Hepatocyte (in vitro differentiated cells): ENCODE measurements around the gene AP1S3. TPM values are rescaled to one million over a fixed set of nuclear protein-coding genes. Genes with fewer than 3 reads are reported as not detected.

Experiments
- DNase-seq: peaks from one replicate; pipeline ENCODE4 v3.0.0-alpha.2; 2016; ENCODE audit warnings: low spot score
- H2AFZ ChIP-seq: fragments of 200-600 bp; sonication (generic); 2 replicates; pipeline ENCODE4 v1.6.0; 2016; ENCODE audit warnings: antibody characterized with exemption, mild to moderate bottlenecking
- H3K27ac ChIP-seq: fragments of 200-600 bp; sonication (generic); 2 replicates; pipeline ENCODE4 v1.5.1; 2016; ENCODE audit warnings: mild to moderate bottlenecking
- H3K27me3 ChIP-seq: fragments of 200-600 bp; sonication (generic); 2 replicates; pipeline ENCODE4 v1.6.1; 2016
- H3K36me3 ChIP-seq: fragments of 200-600 bp; sonication (generic); replicated peaks from 2 replicates; pipeline ENCODE4 v1.5.1; 2016; ENCODE audit warnings: low read depth; ENCODE audit not compliant: insufficient read depth
- H3K4me1 ChIP-seq: fragments of 200-600 bp; sonication (generic); 2 replicates; pipeline ENCODE4 v1.5.1; 2016; ENCODE audit warnings: mild to moderate bottlenecking, moderate library complexity; ENCODE audit not compliant: insufficient read depth
- H3K4me2 ChIP-seq: fragments of 200-600 bp; sonication (generic); 2 replicates; pipeline ENCODE4 v1.6.0; 2016
- H3K4me3 ChIP-seq: fragments of 200-600 bp; sonication (generic); 2 replicates; pipeline ENCODE4 v1.5.1; 2016; ENCODE audit warnings: mild to moderate bottlenecking
- H3K79me2 ChIP-seq: fragments of 200-600 bp; sonication (generic); 2 replicates; pipeline ENCODE4 v1.6.0; 2017; ENCODE audit warnings: mild to moderate bottlenecking
- H3K9me2 ChIP-seq: fragments of 200-600 bp; sonication (generic); replicated peaks from 2 replicates; pipeline ENCODE4 v1.6.0; 2017; ENCODE audit warnings: mild to moderate bottlenecking; ENCODE audit not compliant: insufficient read depth
- H3K9me3 ChIP-seq: fragments of 200-600 bp; sonication (generic); 2 replicates; pipeline ENCODE4 v1.5.1; 2016; ENCODE audit warnings: low read depth, mild to moderate bottlenecking
- H4K20me1 ChIP-seq: fragments of 200-600 bp; sonication (generic); 2 replicates; pipeline ENCODE4 v1.6.0; 2016; ENCODE audit warnings: mild to moderate bottlenecking; ENCODE audit not compliant: insufficient read depth, poor library complexity, severe bottlenecking
- EZH2 ChIP-seq: fragments of 200-600 bp; sonication (generic); IDR thresholded peaks from 2 replicates; pipeline ENCODE4 v1.6.1; 2016; ENCODE audit warnings: antibody characterized with exemption, mild to moderate bottlenecking, borderline replicate concordance
- EZH2phosphoT487 ChIP-seq: fragments of 200-600 bp; sonication (generic); IDR thresholded peaks from one replicate; pipeline ENCODE4 v1.6.1; 2018; ENCODE audit warnings: antibody characterized with exemption, mild to moderate bottlenecking, low read depth, moderate library complexity; ENCODE audit not compliant: unreplicated experiment, severe bottlenecking
- WGBS: methylation state at CpG from one replicate; pipeline ENCODE4 v1.1.6; 2016; ENCODE audit warnings: low lambda C conversion rate; ENCODE audit errors: missing lambda C conversion rate; 5-methylcytosine and 5-hydroxymethylcytosine counted together
- polyA plus RNA-seq: library from polyadenylated mRNA; unstranded; fragments of >200 nt; fragmentation: Nextera tagmentation; extraction: Ambion mirVana; gene quantifications from 2 replicates; pipeline ENCODE4 v1.2.1, GENCODE V29; 2016
- total RNA-seq: library from RNA; depleted of rRNA; stranded (reverse); fragments of >200 nt; gene quantifications from 2 replicates; pipeline ENCODE4 v1.2.3, GENCODE V29; 2014
- TF ChIP-seq, protein P1 (sequence below): fragments of 200-600 bp; sonication (generic); IDR thresholded peaks from 2 replicates; pipeline ENCODE4 v1.5.1; 2016; ENCODE audit warnings: antibody characterized with exemption, mild to moderate bottlenecking; ENCODE audit not compliant: poor library complexity

The AP1S3 gene
- total and polyA plus RNA-seq, 2 experiments from 2014 or later: 16.5 to 30.7 TPM

DNA sequence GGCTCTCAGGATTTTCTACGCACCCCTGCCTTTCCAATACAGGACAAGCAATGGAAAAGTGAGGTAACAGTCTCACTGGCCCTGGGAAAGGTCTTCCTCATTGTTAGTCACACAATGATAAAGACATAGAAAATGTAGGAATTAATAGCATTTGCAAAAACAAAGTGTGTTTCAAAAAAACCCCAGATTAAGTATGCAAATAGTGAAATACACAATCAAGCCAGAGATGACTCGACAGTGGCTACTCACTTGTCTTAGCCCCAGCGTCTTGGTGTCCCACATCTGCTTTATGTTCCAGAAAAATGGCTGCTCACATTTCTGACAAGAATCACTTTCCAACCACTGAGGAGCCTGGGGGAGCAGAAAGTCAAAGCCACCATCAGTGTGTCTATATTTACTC lies 47.0 kb upstream of the AP1S3 start:
- no peaks in the 10 kb centered on the region for H4K20me1 ChIP-seq
- H3K9me3 ChIP-seq: no peaks in the 10 kb centered on the region
- H3K79me2 ChIP-seq: no peaks in the 10 kb centered on the region
- H3K4me3 ChIP-seq: no peak overlapping the region
- H3K9me2 ChIP-seq: no peaks in the 10 kb centered on the region
- TF ChIP-seq, protein P1, sequence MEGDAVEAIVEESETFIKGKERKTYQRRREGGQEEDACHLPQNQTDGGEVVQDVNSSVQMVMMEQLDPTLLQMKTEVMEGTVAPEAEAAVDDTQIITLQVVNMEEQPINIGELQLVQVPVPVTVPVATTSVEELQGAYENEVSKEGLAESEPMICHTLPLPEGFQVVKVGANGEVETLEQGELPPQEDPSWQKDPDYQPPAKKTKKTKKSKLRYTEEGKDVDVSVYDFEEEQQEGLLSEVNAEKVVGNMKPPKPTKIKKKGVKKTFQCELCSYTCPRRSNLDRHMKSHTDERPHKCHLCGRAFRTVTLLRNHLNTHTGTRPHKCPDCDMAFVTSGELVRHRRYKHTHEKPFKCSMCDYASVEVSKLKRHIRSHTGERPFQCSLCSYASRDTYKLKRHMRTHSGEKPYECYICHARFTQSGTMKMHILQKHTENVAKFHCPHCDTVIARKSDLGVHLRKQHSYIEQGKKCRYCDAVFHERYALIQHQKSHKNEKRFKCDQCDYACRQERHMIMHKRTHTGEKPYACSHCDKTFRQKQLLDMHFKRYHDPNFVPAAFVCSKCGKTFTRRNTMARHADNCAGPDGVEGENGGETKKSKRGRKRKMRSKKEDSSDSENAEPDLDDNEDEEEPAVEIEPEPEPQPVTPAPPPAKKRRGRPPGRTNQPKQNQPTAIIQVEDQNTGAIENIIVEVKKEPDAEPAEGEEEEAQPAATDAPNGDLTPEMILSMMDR: no peak
- TF ChIP-seq EZH2 (no peak), EZH2phosphoT487 (no peak)
- no peak overlapping the region for H2AFZ ChIP-seq
- no peak for DNase-seq
- H3K27ac ChIP-seq: no peak overlapping the region
- WGBS: 92% methylated on average over 3 of the region's 3 CpGs
- H3K27me3 ChIP-seq: no peaks in the 10 kb centered on the region
- H3K36me3 ChIP-seq: no peaks in the 10 kb centered on the region
- no peak overlapping the region for H3K4me2 ChIP-seq
- no peaks in the 10 kb centered on the region for H3K4me1 ChIP-seq

DNA sequence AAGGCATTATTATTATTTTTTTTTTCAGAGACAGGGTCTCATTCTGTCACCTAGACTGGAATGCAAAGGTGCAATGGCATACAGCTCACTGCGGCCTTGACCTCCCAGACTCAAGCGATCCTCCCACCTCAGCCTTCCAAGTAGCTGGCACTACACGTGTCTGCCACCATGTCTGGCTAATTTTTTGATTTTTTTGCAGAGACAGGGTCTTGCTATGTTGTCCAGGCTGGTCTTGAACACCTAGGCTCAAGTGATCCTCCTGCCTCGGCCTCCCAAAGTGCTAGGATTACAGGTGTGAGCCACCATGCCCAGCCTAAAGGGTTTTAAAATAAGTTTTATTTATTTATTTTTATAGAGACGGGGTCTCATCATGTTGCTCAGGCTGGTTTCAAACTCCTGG lies 45.3 kb upstream of the AP1S3 start:
- H2AFZ ChIP-seq: no peak overlapping the region
- no peaks in the 10 kb centered on the region for H3K9me3 ChIP-seq
- no peaks in the 10 kb centered on the region for H3K79me2 ChIP-seq
- no peaks in the 10 kb centered on the region for H4K20me1 ChIP-seq
- 100% methylated on average over 5 of the region's 5 CpGs for WGBS
- no peaks in the 10 kb centered on the region for H3K27me3 ChIP-seq
- TF ChIP-seq, protein P1: no peak
- TF ChIP-seq EZH2phosphoT487: no peak
- TF ChIP-seq EZH2: no peak
- H3K4me1 ChIP-seq: no peaks in the 10 kb centered on the region
- H3K4me2 ChIP-seq: no peak overlapping the region
- DNase-seq: no peak
- H3K9me2 ChIP-seq: no peaks in the 10 kb centered on the region
- H3K27ac ChIP-seq: no peak overlapping the region
- peaks cover 3% of the 10 kb centered on the region for H3K36me3 ChIP-seq
- H3K4me3 ChIP-seq: no peak overlapping the region

DNA sequence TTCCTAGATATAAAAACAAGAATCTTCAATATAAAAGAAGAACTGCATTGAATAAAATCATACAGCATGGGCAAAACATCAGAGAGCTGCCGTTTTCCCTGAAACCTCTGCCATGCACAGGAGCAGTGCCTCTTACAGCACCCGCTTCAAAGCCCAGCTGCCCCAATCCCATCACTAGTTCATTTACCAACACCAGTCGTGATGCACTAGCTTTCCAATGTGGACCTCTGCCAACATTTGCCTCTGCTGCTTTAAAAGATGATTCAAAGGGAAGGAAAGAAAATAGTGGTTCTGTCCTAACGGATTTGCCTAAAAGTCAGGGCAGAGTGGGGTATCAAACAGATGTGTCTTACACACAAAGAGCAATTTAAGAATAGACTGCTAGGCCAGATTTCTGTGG lies 43.4 kb upstream of the AP1S3 start:
- H3K4me1 ChIP-seq: no peaks in the 10 kb centered on the region
- H3K4me2 ChIP-seq: no peak overlapping the region
- TF ChIP-seq, protein P1: no peak
- TF ChIP-seq EZH2phosphoT487 (no peak), EZH2 (no peak)
- peaks cover 3% of the 10 kb centered on the region for H3K36me3 ChIP-seq
- H3K9me2 ChIP-seq: no peaks in the 10 kb centered on the region
- no peaks in the 10 kb centered on the region for H4K20me1 ChIP-seq
- no peaks in the 10 kb centered on the region for H3K27me3 ChIP-seq
- no peak overlapping the region for H3K27ac ChIP-seq
- no peaks in the 10 kb centered on the region for H3K9me3 ChIP-seq
- H2AFZ ChIP-seq: no peak overlapping the region
- DNase-seq: no peak
- 91% methylated on average over 4 of the region's 4 CpGs for WGBS
- H3K79me2 ChIP-seq: no peaks in the 10 kb centered on the region
- no peak overlapping the region for H3K4me3 ChIP-seq
